Fibroblast of mammary gland (primary cell): ENCODE results near the gene TRPM2.
"Not testable (repeated sequence)": the region's sequence is repeated elsewhere in the genome, so short reads cannot be mapped to it uniquely, and the experiment has no call there.

ENCODE experiments used
- DNase-seq: peaks from one replicate; pipeline ENCODE4 v3.0.0-alpha.2; 2010; ENCODE audit warnings: low read depth
- H3K4me3 ChIP-seq: 2 replicates; pipeline ENCODE4 v1.5.1; 2011; ENCODE audit warnings: low read depth, mild to moderate bottlenecking, low read length, moderate library complexity; ENCODE audit not compliant: control insufficient read depth
- TF ChIP-seq, protein P1 (sequence below): conservative IDR thresholded peaks from 2 replicates; pipeline ENCODE4 v1.5.1; 2011; ENCODE audit warnings: low read depth, low read length, inconsistent platforms; ENCODE audit not compliant: control insufficient read depth, insufficient read depth

TRPM2 gene

DNA sequence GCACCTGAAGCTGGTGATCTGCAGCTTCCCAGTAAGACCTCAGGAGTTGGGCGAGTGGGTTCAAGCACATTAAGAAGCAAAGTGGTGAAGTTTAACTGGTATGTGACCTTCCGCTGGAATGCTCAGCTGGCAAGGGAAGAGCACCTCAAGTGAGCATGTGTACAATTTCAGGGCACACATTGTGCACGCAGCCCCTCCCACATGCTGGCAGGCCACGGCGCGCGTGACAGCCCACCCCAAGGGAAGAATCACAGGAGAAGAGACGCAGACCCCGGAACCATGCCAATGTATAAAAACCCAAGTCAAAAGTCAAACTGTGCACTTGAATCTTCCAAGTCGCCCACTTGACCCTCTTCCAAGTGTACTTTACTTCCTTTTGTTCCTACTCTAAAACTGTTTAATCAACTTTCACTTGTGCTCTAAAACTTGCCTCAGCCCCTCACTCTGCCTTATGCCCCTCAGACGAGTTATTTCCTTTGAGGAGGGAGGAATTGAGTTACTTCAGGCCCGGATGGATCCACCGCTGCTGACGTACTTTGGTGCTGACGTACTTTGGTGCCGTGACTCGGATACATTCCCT lies 121.9 kb downstream of the TRPM2 start:
- no peak for DNase-seq
- H3K4me3 ChIP-seq, result no peak overlapping the region
- TF ChIP-seq, protein P1, sequence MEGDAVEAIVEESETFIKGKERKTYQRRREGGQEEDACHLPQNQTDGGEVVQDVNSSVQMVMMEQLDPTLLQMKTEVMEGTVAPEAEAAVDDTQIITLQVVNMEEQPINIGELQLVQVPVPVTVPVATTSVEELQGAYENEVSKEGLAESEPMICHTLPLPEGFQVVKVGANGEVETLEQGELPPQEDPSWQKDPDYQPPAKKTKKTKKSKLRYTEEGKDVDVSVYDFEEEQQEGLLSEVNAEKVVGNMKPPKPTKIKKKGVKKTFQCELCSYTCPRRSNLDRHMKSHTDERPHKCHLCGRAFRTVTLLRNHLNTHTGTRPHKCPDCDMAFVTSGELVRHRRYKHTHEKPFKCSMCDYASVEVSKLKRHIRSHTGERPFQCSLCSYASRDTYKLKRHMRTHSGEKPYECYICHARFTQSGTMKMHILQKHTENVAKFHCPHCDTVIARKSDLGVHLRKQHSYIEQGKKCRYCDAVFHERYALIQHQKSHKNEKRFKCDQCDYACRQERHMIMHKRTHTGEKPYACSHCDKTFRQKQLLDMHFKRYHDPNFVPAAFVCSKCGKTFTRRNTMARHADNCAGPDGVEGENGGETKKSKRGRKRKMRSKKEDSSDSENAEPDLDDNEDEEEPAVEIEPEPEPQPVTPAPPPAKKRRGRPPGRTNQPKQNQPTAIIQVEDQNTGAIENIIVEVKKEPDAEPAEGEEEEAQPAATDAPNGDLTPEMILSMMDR, result no peak

DNA sequence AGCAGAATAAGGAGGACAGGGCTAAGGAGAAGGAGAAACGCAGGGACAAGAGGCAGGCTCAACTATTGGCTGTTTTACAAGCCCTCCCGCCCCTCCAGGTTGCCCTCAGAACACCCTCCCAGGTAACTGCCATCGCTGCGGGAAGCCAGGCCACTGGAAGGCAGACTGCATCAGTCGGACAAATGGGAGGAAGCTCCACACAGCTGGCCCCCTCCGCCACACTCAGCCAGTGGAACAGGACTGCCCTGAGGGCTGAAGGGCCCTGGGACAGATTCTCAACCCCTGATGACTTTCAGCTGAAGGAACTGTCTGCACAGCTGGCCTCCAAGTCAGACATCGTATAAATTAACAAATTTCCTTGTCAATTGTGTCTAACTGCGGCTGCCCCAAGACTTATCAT lies 123.7 kb downstream of the TRPM2 start:
- DNase-seq, result no peak

GRCh38 chr21:44477712-44478111 lies 124.3 kb downstream of the TRPM2 start:
- TF ChIP-seq, protein P1, result no peak
- H3K4me3 ChIP-seq, result no peak overlapping the region
- DNase-seq, result no peak

More for the DNA sequence above, 123.7 kb downstream of the TRPM2 start:
- no peak overlapping the region for H3K4me3 ChIP-seq
- TF ChIP-seq, protein P1, result no peak

- DNase-seq, result no peak
- TF ChIP-seq, protein P1, result no peak
- no peak overlapping the region for H3K4me3 ChIP-seq
These were observed 124.8 kb downstream of the TRPM2 start for GRCh38 chr21:44478124-44478800.

- no peak for DNase-seq
These were observed 125.4 kb downstream of the TRPM2 start for GRCh38 chr21:44478801-44479167.

GRCh38 chr21:44479556-44480199 lies 126.3 kb downstream of the TRPM2 start:
- not testable (repeated sequence) for H3K4me3 ChIP-seq
- TF ChIP-seq, protein P1, result peak; percentile 47
- peak; percentile 17 for DNase-seq

More at GRCh38 chr21:44478801-44479167, 125.4 kb downstream of the TRPM2 start:
- TF ChIP-seq, protein P1, result no peak
- H3K4me3 ChIP-seq, result no peak overlapping the region
